B cell (primary cell): ENCODE measurements around the gene DUSP7. TPM values are rescaled to one million over a fixed set of nuclear protein-coding genes. Genes with fewer than 3 reads are reported as not detected.

Experiments used
- ATAC-seq: fragments of 200-7000 bp; cut with Tn5 transposase; one replicate; pipeline ENCODE4 v1.10.0; 2021; ENCODE audit warnings: low read depth, mild to moderate bottlenecking, moderate number of reproducible peaks, moderate library complexity
- CTCF ChIA-PET: fragments of 350-600 bp; sonication (Branson Sonifier 250); formaldehyde crosslinking; loops from one replicate; lab custom pipeline; 2021; ENCODE audit warnings: antibody characterized with exemption, inconsistent platforms; lab: Charles Lee
- POLR2A ChIA-PET: fragments of 350-600 bp; sonication (Branson Sonifier 250); formaldehyde crosslinking; loops from one replicate; lab custom pipeline; 2021; ENCODE audit warnings: antibody characterized with exemption; lab: Charles Lee
- DNase-seq: peaks from one replicate; pipeline ENCODE4 v3.0.0; 2013
- H2AFZ ChIP-seq: 2 replicates; pipeline ENCODE4 v1.6.1; 2012; ENCODE audit warnings: mild to moderate bottlenecking, low read depth, low read length; ENCODE audit not compliant: insufficient read depth, poor library complexity, severe bottlenecking
- H3K27ac ChIP-seq, 2 donors: 1 replicate in 1 of 2; 2 replicates in 1 of 2; pipeline ENCODE4 v1.5.1; 2012 to 2013; ENCODE audit warnings: low read length in 2 of 2, mild to moderate bottlenecking in 2 of 2, moderate library complexity in 1 of 2
- H3K27me3 ChIP-seq, 4 experiments: fragments of 200-600 bp in 1 of 4; sonication (generic) in 1 of 4; replicated peaks in 1 of 4; 1 replicate in 2 of 4; 2 replicates in 2 of 4; pipeline versions ENCODE4 v1.6.1 to v1.7.0; 2013 to 2016; ENCODE audit warnings: low read length in 3 of 4, mild to moderate bottlenecking in 2 of 4, mixed read lengths in 1 of 4, moderate library complexity in 1 of 4; ENCODE audit not compliant: insufficient read depth in 4 of 4, control insufficient read depth in 3 of 4; ENCODE audit errors: control extremely low read depth in 1 of 4
- H3K36me3 ChIP-seq, 2 experiments: replicated peaks in 1 of 2; 1 replicate in 1 of 2; 2 replicates in 1 of 2; pipeline versions ENCODE4 v1.6.1 to v1.7.1; 2013; ENCODE audit warnings: low read length in 1 of 2; ENCODE audit not compliant: insufficient read depth in 2 of 2, control insufficient read depth in 1 of 2; ENCODE audit errors: control extremely low read depth in 1 of 2, extremely low read depth in 1 of 2
- H3K4me1 ChIP-seq, 2 donors: fragments of 200-600 bp in 1 of 2; sonication (generic) in 1 of 2; 1 replicate in 1 of 2; 2 replicates in 1 of 2; pipeline versions ENCODE4 v1.5.1 to v1.6.1; 2013 to 2017; ENCODE audit warnings: low read length in 2 of 2; ENCODE audit not compliant: control insufficient read depth in 2 of 2, insufficient read depth in 2 of 2
- H3K4me2 ChIP-seq: replicated peaks from 2 replicates; pipeline ENCODE3; 2012; ENCODE audit warnings: mild to moderate bottlenecking, low read depth, low read length; ENCODE audit not compliant: poor library complexity, severe bottlenecking
- H3K4me3 ChIP-seq, 5 experiments: fragments of 200-600 bp in 1 of 5; sonication (generic) in 1 of 5; 1 replicate in 3 of 5; 2 replicates in 2 of 5; pipeline versions ENCODE4 v1.5.1 to v1.7.0; 2011 to 2016; ENCODE audit warnings: low read length in 4 of 5, mild to moderate bottlenecking in 4 of 5, low read depth in 2 of 5, control low read depth in 1 of 5, moderate library complexity in 1 of 5; ENCODE audit not compliant: insufficient read depth in 1 of 5; ENCODE audit errors: control extremely low read depth in 1 of 5, extremely low read depth in 1 of 5
- H3K79me2 ChIP-seq: fragments of 200-600 bp; sonication (generic); one replicate; pipeline ENCODE4 v1.6.0; 2016; ENCODE audit warnings: low read length; ENCODE audit not compliant: control insufficient read depth, insufficient read depth
- H3K9ac ChIP-seq: fragments of 200-600 bp; sonication (generic); 2 replicates; pipeline ENCODE4 v1.6.1; 2017; ENCODE audit warnings: mild to moderate bottlenecking, low read length, moderate library complexity
- H3K9me3 ChIP-seq, 3 donors: one replicate each; pipeline versions ENCODE4 v1.6.1 to v1.7.1; 2013; ENCODE audit warnings: low read length in 2 of 3; ENCODE audit not compliant: control insufficient read depth in 2 of 3, insufficient read depth in 1 of 3; ENCODE audit errors: control extremely low read depth in 1 of 3
- H4K20me1 ChIP-seq: 2 replicates; pipeline ENCODE4 v1.6.0; 2012; ENCODE audit warnings: mild to moderate bottlenecking, low read length; ENCODE audit not compliant: insufficient read depth, control insufficient read depth, poor library complexity, severe bottlenecking
- H3K27ac Mint-ChIP-seq: one replicate; pipeline ENCODE4 v1.8.0; 2021; ENCODE audit warnings: mixed read lengths
- H3K27me3 Mint-ChIP-seq: one replicate; pipeline ENCODE4 v1.8.0; 2021; ENCODE audit warnings: mixed read lengths
- H3K4me1 Mint-ChIP-seq: one replicate; pipeline ENCODE4 v1.8.0; 2021; ENCODE audit warnings: mixed read lengths
- H3K4me3 Mint-ChIP-seq: one replicate; pipeline ENCODE4 v1.8.0; 2021; ENCODE audit warnings: mixed read lengths
- H3K9me3 Mint-ChIP-seq: one replicate; pipeline ENCODE4 v1.8.0; 2022; ENCODE audit warnings: mixed read lengths; ENCODE audit not compliant: insufficient read depth
- CTCF ChIP-seq: fragments of 200-600 bp; IDR thresholded peaks from one replicate; pipeline ENCODE4 v1.8.0; 2022; ENCODE audit warnings: antibody characterized with exemption, mild to moderate bottlenecking
- EZH2 ChIP-seq: IDR thresholded peaks from 2 replicates; pipeline ENCODE4 v1.6.1; 2012; ENCODE audit warnings: borderline replicate concordance, low read depth, mild to moderate bottlenecking, moderate library complexity, low read length; ENCODE audit not compliant: insufficient read depth, poor library complexity, severe bottlenecking
- WGBS: methylation state at CpG from one replicate; pipeline ENCODE4 v1.1.5; 2013; ENCODE audit warnings: missing lambda C conversion rate; ENCODE audit not compliant: insufficient coverage; 5-methylcytosine and 5-hydroxymethylcytosine counted together
- intact Hi-C: fragments of 100-400 bp; cut with micrococcal nuclease; formaldehyde crosslinking; loops from one replicate; pipeline ENCODE4 v1.10.0; 2022
- polyA plus RNA-seq: library from polyadenylated mRNA; depleted of rRNA; stranded (reverse); fragments of >200 nt; gene quantifications from 2 replicates; pipeline ENCODE4 v1.2.3, GENCODE V29; 2012
- total RNA-seq, 2 donors: library from RNA; stranded (reverse); fragments of 120-200 nt in 1 of 2; gene quantifications; 1 replicate in 1 of 2; 2 replicates in 1 of 2; pipeline versions ENCODE4 v1.2.3 to v1.2.4, GENCODE V29; 2013 to 2022

The DUSP7 gene
- total and polyA plus RNA-seq, 2 donors (not counting 1 experiment from before 2014, with no cell fraction given), result 5.1 to 6.9 TPM

GRCh38 chr3:52080830-52081719 is 24.7 kb upstream of the DUSP7 start:
- Mint-ChIP-seq H3K27me3 (no peaks in the 10 kb centered on the region), H3K4me1 (no peaks in the 10 kb centered on the region), H3K27ac (no peak overlapping the region), H3K9me3 (no peaks in the 10 kb centered on the region), H3K4me3 (no peak overlapping the region)
- Histone ChIP-seq H3K4me3 (no peak overlapping the region), H2AFZ (no peak overlapping the region), H4K20me1 (no peaks in the 10 kb centered on the region), H3K36me3 (no peaks in the 10 kb centered on the region), H3K9ac (no peak overlapping the region), H3K4me1 (no peaks in the 10 kb centered on the region), H3K27me3 (no peaks in the 10 kb centered on the region), H3K27ac (no peak overlapping the region), H3K9me3 (no peaks in the 10 kb centered on the region), H3K79me2 (no peaks in the 10 kb centered on the region), H3K4me2 (no peak overlapping the region)
- WGBS, result 96% methylated on average over 20 of the region's 21 CpGs
- intact Hi-C loops, result no loop called here
- ATAC-seq (no peak), DNase-seq (no peak)
- ChIA-PET POLR2A (no interaction called here), CTCF (no interaction called here)
- TF ChIP-seq CTCF (no peak), EZH2 (no peak)

GRCh38 chr3:52079958-52080357 is 23.6 kb upstream of the DUSP7 start:
- no peak overlapping the region for H3K4me3 Mint-ChIP-seq
- no peak overlapping the region for H3K27ac ChIP-seq
- H3K79me2 ChIP-seq, result no peaks in the 10 kb centered on the region
- DNase-seq, result no peak
- H3K4me1 ChIP-seq, result no peaks in the 10 kb centered on the region
- no peaks in the 10 kb centered on the region for H3K27me3 Mint-ChIP-seq
- H3K9ac ChIP-seq, result no peak overlapping the region
- WGBS, result 98% methylated on average over 4 of the region's 5 CpGs
- no peak overlapping the region for H2AFZ ChIP-seq
- no peak overlapping the region for H3K4me2 ChIP-seq
- ATAC-seq, result no peak
- H3K9me3 Mint-ChIP-seq, result no peaks in the 10 kb centered on the region
- H3K4me3 ChIP-seq, result no peak overlapping the region
- no peaks in the 10 kb centered on the region for H3K27me3 ChIP-seq
- TF ChIP-seq CTCF, result no peak
- TF ChIP-seq EZH2, result no peak
- H3K4me1 Mint-ChIP-seq, result no peaks in the 10 kb centered on the region
- ChIA-PET POLR2A (no interaction called here), CTCF (interaction anchor here (0.8 kb wide), 1 partner anchor 15 kb away, joined by 3 read pairs; no protein-coding TSS in a partner anchor)
- intact Hi-C loops, result no loop called here
- H3K9me3 ChIP-seq, result no peaks in the 10 kb centered on the region
- no peak overlapping the region for H3K27ac Mint-ChIP-seq
- no peaks in the 10 kb centered on the region for H3K36me3 ChIP-seq
- no peaks in the 10 kb centered on the region for H4K20me1 ChIP-seq
